A673 (cell line): ENCODE measurements around the gene PGAM1. TPM values are rescaled to one million over a fixed set of nuclear protein-coding genes. Genes with fewer than 3 reads are reported as not detected.

ENCODE experiments used
- BruUV-seq: library from RNA; stranded (reverse); fragments of 400-500 nt; replicated peaks from 2 replicates; lab custom pipeline; 2021; lab: Mats Ljungman, UMichigan
- CTCF ChIA-PET: fragments of 300-600 bp; sonication (Branson Sonifier 250); formaldehyde crosslinking; loops from one replicate; lab custom pipeline; 2022; ENCODE audit warnings: antibody characterized with exemption; lab: Charles Lee
- POLR2A ChIA-PET: fragments of 300-600 bp; sonication (Branson Sonifier 250); formaldehyde crosslinking; loops from one replicate; lab custom pipeline; 2022; ENCODE audit warnings: antibody characterized with exemption; ENCODE audit not compliant: low non-redundant PET; lab: Charles Lee
- DNase-seq: peaks from one replicate; pipeline ENCODE4 v3.0.0-alpha.2; 2015; ENCODE audit warnings: low spot score
- H3K27ac ChIP-seq: fragments of 200-600 bp; sonication (generic); 2 replicates; pipeline ENCODE4 v1.5.1; 2016; ENCODE audit warnings: mixed run types, low read depth, mild to moderate bottlenecking, mixed read lengths, antibody characterized with exemption, low read length; ENCODE audit not compliant: poor library complexity, severe bottlenecking
- H3K27me3 ChIP-seq: fragments of 200-600 bp; sonication (generic); replicated peaks from 2 replicates; pipeline ENCODE4 v1.6.1; 2017; ENCODE audit warnings: mixed run types, low read depth, mild to moderate bottlenecking, mixed read lengths, antibody characterized with exemption, low read length; ENCODE audit not compliant: insufficient read depth, poor library complexity
- H3K36me3 ChIP-seq: fragments of 200-600 bp; sonication (generic); 2 replicates; pipeline ENCODE4 v1.6.1; 2016; ENCODE audit warnings: mixed run types, mild to moderate bottlenecking, mixed read lengths, antibody characterized with exemption, low read length; ENCODE audit not compliant: insufficient read depth, poor library complexity, severe bottlenecking
- H3K4me1 ChIP-seq: fragments of 200-600 bp; sonication (generic); 2 replicates; pipeline ENCODE4 v1.6.1; 2017; ENCODE audit warnings: mixed run types, mild to moderate bottlenecking, mixed read lengths, antibody characterized with exemption, low read length; ENCODE audit not compliant: insufficient read depth, poor library complexity, severe bottlenecking
- H3K4me3 ChIP-seq: fragments of 200-600 bp; sonication (generic); 2 replicates; pipeline ENCODE4 v1.5.1; 2016; ENCODE audit warnings: low read depth, mixed run types, mild to moderate bottlenecking, mixed read lengths, low read length; ENCODE audit not compliant: poor library complexity, severe bottlenecking
- H3K9me3 ChIP-seq: fragments of 200-600 bp; sonication (generic); 2 replicates; pipeline ENCODE4 v1.6.1; 2016; ENCODE audit warnings: mixed run types, low read depth, mild to moderate bottlenecking, mixed read lengths, antibody characterized with exemption, low read length; ENCODE audit not compliant: poor library complexity, severe bottlenecking
- EZH2 ChIP-seq: fragments of 200-600 bp; sonication (generic); IDR thresholded peaks from 2 replicates; pipeline ENCODE4 v1.6.1; 2017; ENCODE audit warnings: borderline replicate concordance, low read depth, mild to moderate bottlenecking, mixed read lengths, antibody characterized with exemption, low read length; ENCODE audit not compliant: poor library complexity, severe bottlenecking
- intact Hi-C: fragments of 100-400 bp; cut with micrococcal nuclease; formaldehyde crosslinking; loops from one replicate; pipeline ENCODE4 v1.10.0; 2022; ENCODE audit not compliant: unreplicated experiment
- total RNA-seq: library from RNA; stranded (reverse); gene quantifications from 2 replicates; pipeline ENCODE4 v1.2.3, GENCODE V29; 2021
- TF ChIP-seq, protein P1 (sequence below): fragments of 300-800, 200-600 bp; sonication (generic); conservative IDR thresholded peaks from 2 replicates; pipeline ENCODE4 v1.5.1; 2017; ENCODE audit warnings: low read depth, mild to moderate bottlenecking, antibody characterized with exemption, low read length, moderate library complexity, mixed read lengths

Gene PGAM1
- total RNA-seq, 1 experiment from 2014 or later: 668 TPM

DNA sequence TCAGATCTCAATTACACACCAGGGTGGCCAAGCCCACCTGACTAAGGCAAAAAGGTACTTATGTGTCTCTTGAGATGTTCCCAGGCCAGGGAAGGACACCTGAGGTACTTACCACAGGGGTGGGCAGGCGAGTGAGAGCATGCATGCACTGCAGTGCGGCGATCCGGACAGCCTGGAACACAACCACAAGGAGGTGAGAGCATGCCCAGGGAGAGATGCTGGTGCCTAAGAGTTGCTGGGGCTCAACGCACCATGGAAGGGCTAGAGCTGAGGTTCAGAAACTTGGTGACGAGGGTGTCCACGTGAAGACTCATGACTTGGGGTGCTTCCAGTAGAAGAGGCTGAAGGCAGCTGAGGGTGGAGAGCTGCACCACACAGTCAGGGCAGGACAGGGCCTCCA lies 33.1 kb downstream of the PGAM1 start:
- intact Hi-C loops: no loop called here
- DNase-seq: no peak
- BruUV-seq: no TSS peak
- Histone ChIP-seq H3K9me3 (no peaks in the 10 kb centered on the region), H3K36me3 (peaks cover 95% of the 10 kb centered on the region), H3K4me1 (no peaks in the 10 kb centered on the region), H3K27me3 (no peaks in the 10 kb centered on the region), H3K4me3 (no peak overlapping the region), H3K27ac (no peak overlapping the region)
- TF ChIP-seq EZH2: no peak
- TF ChIP-seq, protein P1, sequence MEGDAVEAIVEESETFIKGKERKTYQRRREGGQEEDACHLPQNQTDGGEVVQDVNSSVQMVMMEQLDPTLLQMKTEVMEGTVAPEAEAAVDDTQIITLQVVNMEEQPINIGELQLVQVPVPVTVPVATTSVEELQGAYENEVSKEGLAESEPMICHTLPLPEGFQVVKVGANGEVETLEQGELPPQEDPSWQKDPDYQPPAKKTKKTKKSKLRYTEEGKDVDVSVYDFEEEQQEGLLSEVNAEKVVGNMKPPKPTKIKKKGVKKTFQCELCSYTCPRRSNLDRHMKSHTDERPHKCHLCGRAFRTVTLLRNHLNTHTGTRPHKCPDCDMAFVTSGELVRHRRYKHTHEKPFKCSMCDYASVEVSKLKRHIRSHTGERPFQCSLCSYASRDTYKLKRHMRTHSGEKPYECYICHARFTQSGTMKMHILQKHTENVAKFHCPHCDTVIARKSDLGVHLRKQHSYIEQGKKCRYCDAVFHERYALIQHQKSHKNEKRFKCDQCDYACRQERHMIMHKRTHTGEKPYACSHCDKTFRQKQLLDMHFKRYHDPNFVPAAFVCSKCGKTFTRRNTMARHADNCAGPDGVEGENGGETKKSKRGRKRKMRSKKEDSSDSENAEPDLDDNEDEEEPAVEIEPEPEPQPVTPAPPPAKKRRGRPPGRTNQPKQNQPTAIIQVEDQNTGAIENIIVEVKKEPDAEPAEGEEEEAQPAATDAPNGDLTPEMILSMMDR: no peak
- ChIA-PET CTCF (no interaction called here), POLR2A (no interaction called here)

- no TSS peak for BruUV-seq
- Histone ChIP-seq H3K9me3 (no peaks in the 10 kb centered on the region), H3K36me3 (peaks cover 93% of the 10 kb centered on the region), H3K27me3 (no peaks in the 10 kb centered on the region), H3K4me3 (no peak overlapping the region), H3K4me1 (no peaks in the 10 kb centered on the region), H3K27ac (no peak overlapping the region)
- CTCF ChIA-PET: no interaction called here
- TF ChIP-seq, protein P1: no peak
- no peak for TF ChIP-seq EZH2
- no peak for DNase-seq
- POLR2A ChIA-PET: no interaction called here
- intact Hi-C loops: no loop called here
These were observed 33.9 kb downstream of the PGAM1 start for GRCh38 chr10:97459933-97460332.

- TF ChIP-seq EZH2: no peak
- TF ChIP-seq, protein P1: no peak
- Histone ChIP-seq H3K4me1 (no peaks in the 10 kb centered on the region), H3K27ac (no peak overlapping the region), H3K27me3 (no peaks in the 10 kb centered on the region), H3K9me3 (no peaks in the 10 kb centered on the region), H3K4me3 (no peak overlapping the region), H3K36me3 (peaks cover 91% of the 10 kb centered on the region)
- POLR2A ChIA-PET: no interaction called here
- no TSS peak for BruUV-seq
- CTCF ChIA-PET: no interaction called here
- intact Hi-C loops: no loop called here
- no peak for DNase-seq
These were observed 36.3 kb downstream of the PGAM1 start for GRCh38 chr10:97462309-97462708.
